Caco-2 (cell line): ENCODE results near the gene SCN1A. TPM values are rescaled to one million over a fixed set of nuclear protein-coding genes. Genes with fewer than 3 reads are reported as not detected.
"Not testable (repeated sequence)": the region's sequence is repeated elsewhere in the genome, so short reads cannot be mapped to it uniquely, and the experiment has no call there.

ENCODE experiments used
- BruUV-seq: library from RNA; stranded (reverse); fragments of 400-500 nt; replicated peaks from 2 replicates; lab custom pipeline; 2021; lab: Mats Ljungman, UMichigan
- CTCF ChIA-PET: fragments of 300-600 bp; sonication (Branson Sonifier 250); formaldehyde crosslinking; loops from one replicate; lab custom pipeline; 2022; ENCODE audit warnings: antibody characterized with exemption; lab: Charles Lee
- POLR2A ChIA-PET: fragments of 300-600 bp; sonication (Branson Sonifier 250); formaldehyde crosslinking; loops from one replicate; lab custom pipeline; 2022; ENCODE audit warnings: antibody characterized with exemption; lab: Charles Lee
- DNase-seq, 2 experiments: peaks; one replicate each; pipeline versions ENCODE4 v3.0.0 to v3.0.0-alpha.2; 2020 to 2022
- H3K27me3 ChIP-seq: replicated peaks from 2 replicates; pipeline ENCODE4 v1.6.0; 2011; ENCODE audit warnings: low read length; ENCODE audit not compliant: control insufficient read depth, insufficient read depth
- H3K36me3 ChIP-seq: 2 replicates; pipeline ENCODE4 v1.5.1; 2011; ENCODE audit warnings: low read length; ENCODE audit not compliant: control insufficient read depth, insufficient read depth
- H3K4me1 ChIP-seq: fragments of 250-450 bp; sonication (Bioruptor Pico); 2 replicates; pipeline ENCODE4 v1.5.1; 2020; ENCODE audit warnings: mild to moderate bottlenecking
- H3K4me3 ChIP-seq: 2 replicates; pipeline ENCODE4 v1.5.1; 2011; ENCODE audit warnings: low read depth, mild to moderate bottlenecking, control low read depth, low read length
- H3K9me3 ChIP-seq: fragments of 250-450 bp; sonication (Bioruptor Pico); 2 replicates; pipeline ENCODE4 v1.5.1; 2020; ENCODE audit warnings: mild to moderate bottlenecking, moderate library complexity
- H3K27ac Mint-ChIP-seq: one replicate; pipeline ENCODE4 v1.8.0; 2022; ENCODE audit warnings: mixed read lengths; ENCODE audit not compliant: unreplicated experiment
- H3K27me3 Mint-ChIP-seq: one replicate; pipeline ENCODE4 v1.8.0; 2022; ENCODE audit warnings: mixed read lengths; ENCODE audit not compliant: insufficient read depth, unreplicated experiment
- H3K36me3 Mint-ChIP-seq: one replicate; pipeline ENCODE4 v1.8.0; 2022; ENCODE audit warnings: mild to moderate bottlenecking, mixed read lengths; ENCODE audit not compliant: insufficient read depth, unreplicated experiment
- H3K4me1 Mint-ChIP-seq: one replicate; pipeline ENCODE4 v1.8.0; 2022; ENCODE audit warnings: low read depth, mixed read lengths; ENCODE audit not compliant: unreplicated experiment
- H3K4me3 Mint-ChIP-seq: one replicate; pipeline ENCODE4 v1.8.0; 2022; ENCODE audit warnings: mild to moderate bottlenecking, moderate library complexity, mixed read lengths; ENCODE audit not compliant: unreplicated experiment
- H3K9me3 Mint-ChIP-seq: one replicate; pipeline ENCODE4 v1.8.0; 2022; ENCODE audit warnings: mixed read lengths; ENCODE audit not compliant: unreplicated experiment
- intact Hi-C: fragments of 100-400 bp; cut with micrococcal nuclease; formaldehyde crosslinking; loops from one replicate; pipeline ENCODE4 v1.10.0; 2022; ENCODE audit not compliant: unreplicated experiment
- total RNA-seq: library from RNA; stranded (reverse); gene quantifications from 2 replicates; pipeline ENCODE4 v1.2.3, GENCODE V29; 2022
- TF ChIP-seq, protein P1 (sequence below), 2 experiments: fragments of 200-600 bp in 1 of 2; IDR thresholded peaks; 1 replicate in 1 of 2; 2 replicates in 1 of 2; pipeline versions ENCODE4 v1.5.1 to v1.8.0; 2011 to 2022; ENCODE audit warnings: antibody characterized with exemption in 1 of 2, control low read depth in 1 of 2, inconsistent platforms in 1 of 2, low read depth in 1 of 2, low read length in 1 of 2, mild to moderate bottlenecking in 1 of 2, moderate library complexity in 1 of 2; ENCODE audit not compliant: insufficient read depth in 1 of 2, severe bottlenecking in 1 of 2, unreplicated experiment in 1 of 2

Gene SCN1A
- total RNA-seq, 1 experiment from 2014 or later, result not detected

GRCh38 chr2:166104084-166104483 lies 23.7 kb downstream of the SCN1A start:
- Histone ChIP-seq H3K36me3 (no peaks in the 10 kb centered on the region), H3K9me3 (no peaks in the 10 kb centered on the region), H3K4me1 (no peaks in the 10 kb centered on the region), H3K27me3 (no peaks in the 10 kb centered on the region), H3K4me3 (no peak overlapping the region)
- H3K27me3 Mint-ChIP-seq, result no peaks in the 10 kb centered on the region
- no peaks in the 10 kb centered on the region for H3K36me3 Mint-ChIP-seq
- no peaks in the 10 kb centered on the region for H3K4me1 Mint-ChIP-seq
- intact Hi-C loops, result no loop called here
- TF ChIP-seq, protein P1, sequence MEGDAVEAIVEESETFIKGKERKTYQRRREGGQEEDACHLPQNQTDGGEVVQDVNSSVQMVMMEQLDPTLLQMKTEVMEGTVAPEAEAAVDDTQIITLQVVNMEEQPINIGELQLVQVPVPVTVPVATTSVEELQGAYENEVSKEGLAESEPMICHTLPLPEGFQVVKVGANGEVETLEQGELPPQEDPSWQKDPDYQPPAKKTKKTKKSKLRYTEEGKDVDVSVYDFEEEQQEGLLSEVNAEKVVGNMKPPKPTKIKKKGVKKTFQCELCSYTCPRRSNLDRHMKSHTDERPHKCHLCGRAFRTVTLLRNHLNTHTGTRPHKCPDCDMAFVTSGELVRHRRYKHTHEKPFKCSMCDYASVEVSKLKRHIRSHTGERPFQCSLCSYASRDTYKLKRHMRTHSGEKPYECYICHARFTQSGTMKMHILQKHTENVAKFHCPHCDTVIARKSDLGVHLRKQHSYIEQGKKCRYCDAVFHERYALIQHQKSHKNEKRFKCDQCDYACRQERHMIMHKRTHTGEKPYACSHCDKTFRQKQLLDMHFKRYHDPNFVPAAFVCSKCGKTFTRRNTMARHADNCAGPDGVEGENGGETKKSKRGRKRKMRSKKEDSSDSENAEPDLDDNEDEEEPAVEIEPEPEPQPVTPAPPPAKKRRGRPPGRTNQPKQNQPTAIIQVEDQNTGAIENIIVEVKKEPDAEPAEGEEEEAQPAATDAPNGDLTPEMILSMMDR (IDR thresholded peaks at IDR 0.05; ENCODE audit: insufficient read depth in 1 of 2, low read depth in 1 of 2, low read length in 1 of 2, severe bottlenecking in 1 of 2, unreplicated experiment in 1 of 2), result no peak
- no peaks in the 10 kb centered on the region for H3K9me3 Mint-ChIP-seq
- BruUV-seq, result no TSS peak
- no peak for DNase-seq
- POLR2A ChIA-PET, result no interaction called here
- H3K4me3 Mint-ChIP-seq, result no peak overlapping the region
- CTCF ChIA-PET, result no interaction called here
- no peak overlapping the region for H3K27ac Mint-ChIP-seq

GRCh38 chr2:166103277-166103676 lies 24.5 kb downstream of the SCN1A start:
- H3K36me3 Mint-ChIP-seq, BruUV-seq, H3K36me3 ChIP-seq, H3K4me3 ChIP-seq, DNase-seq, H3K9me3 Mint-ChIP-seq, H3K4me3 Mint-ChIP-seq, POLR2A ChIA-PET, H3K27me3 Mint-ChIP-seq, intact Hi-C loops, H3K9me3 ChIP-seq, H3K4me1 Mint-ChIP-seq, H3K27ac Mint-ChIP-seq, H3K4me1 ChIP-seq, H3K27me3 ChIP-seq: not testable (repeated sequence)
- CTCF ChIA-PET, result interaction anchor here (0.9 kb wide), 1 partner anchor 13 kb away, joined by 3 read pairs; no protein-coding TSS in a partner anchor

DNA sequence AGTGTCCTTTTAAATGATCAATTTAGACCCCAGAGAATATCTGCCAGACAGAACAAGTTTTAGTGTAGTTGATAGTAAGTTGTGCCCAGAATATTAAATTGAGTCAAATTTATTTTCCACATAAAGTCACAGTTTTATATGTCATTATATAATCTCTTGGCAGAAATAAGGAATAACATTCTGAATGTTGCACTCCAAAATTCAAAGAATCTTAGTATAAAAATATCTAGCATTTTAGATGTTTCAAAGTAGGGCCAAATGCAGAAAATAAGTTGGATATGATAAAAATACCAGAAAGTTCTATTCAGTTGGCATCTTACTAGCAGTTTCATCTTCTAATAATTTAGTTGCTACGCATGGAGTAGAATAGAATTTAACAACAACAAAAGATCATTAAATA lies 33.5 kb downstream of the SCN1A start:
- H3K9me3 Mint-ChIP-seq, result no peaks in the 10 kb centered on the region
- BruUV-seq, result no TSS peak
- H3K4me3 Mint-ChIP-seq, result no peak overlapping the region
- H3K4me1 Mint-ChIP-seq, result no peaks in the 10 kb centered on the region
- CTCF ChIA-PET, result no interaction called here
- no peaks in the 10 kb centered on the region for H3K36me3 Mint-ChIP-seq
- Histone ChIP-seq H3K36me3 (no peaks in the 10 kb centered on the region), H3K9me3 (no peaks in the 10 kb centered on the region), H3K4me3 (no peak overlapping the region), H3K27me3 (no peaks in the 10 kb centered on the region), H3K4me1 (no peaks in the 10 kb centered on the region)
- POLR2A ChIA-PET, result no interaction called here
- TF ChIP-seq, protein P1 (IDR thresholded peaks at IDR 0.05; ENCODE audit: insufficient read depth in 1 of 2, low read depth in 1 of 2, low read length in 1 of 2, severe bottlenecking in 1 of 2, unreplicated experiment in 1 of 2), result no peak
- peaks cover 2% of the 10 kb centered on the region for H3K27me3 Mint-ChIP-seq
- intact Hi-C loops, result no loop called here
- H3K27ac Mint-ChIP-seq, result no peak overlapping the region
- no peak for DNase-seq

DNA sequence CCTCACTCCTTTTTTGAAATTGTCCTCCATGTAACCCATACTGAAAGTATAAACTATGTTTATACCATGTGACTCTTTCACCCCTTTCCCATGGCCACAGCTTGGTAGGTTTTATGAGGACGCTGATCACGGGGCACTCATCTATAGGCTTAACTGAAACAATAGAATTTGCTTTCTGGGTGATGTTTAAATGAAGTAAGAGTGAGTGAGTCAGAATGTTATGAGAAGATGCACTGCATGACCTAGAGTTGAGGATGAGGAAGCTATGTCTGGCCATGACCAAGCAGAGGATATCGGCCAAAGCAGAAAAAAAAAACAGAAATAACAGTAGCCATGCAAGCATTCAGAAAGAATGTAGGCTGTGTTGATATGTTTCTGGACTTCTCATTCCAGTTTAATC lies 34.9 kb downstream of the SCN1A start:
- H3K36me3 Mint-ChIP-seq, result no peaks in the 10 kb centered on the region
- CTCF ChIA-PET, result no interaction called here

More for the DNA sequence above, 34.9 kb downstream of the SCN1A start:
- Histone ChIP-seq H3K27me3 (no peaks in the 10 kb centered on the region), H3K4me3 (no peak overlapping the region), H3K9me3 (no peaks in the 10 kb centered on the region), H3K4me1 (no peaks in the 10 kb centered on the region), H3K36me3 (no peaks in the 10 kb centered on the region)
- POLR2A ChIA-PET, result no interaction called here
- no peak overlapping the region for H3K27ac Mint-ChIP-seq
- H3K27me3 Mint-ChIP-seq, result peaks cover 2% of the 10 kb centered on the region
- BruUV-seq, result no TSS peak
- no peaks in the 10 kb centered on the region for H3K4me1 Mint-ChIP-seq
- intact Hi-C loops, result no loop called here
- no peak overlapping the region for H3K4me3 Mint-ChIP-seq
- H3K9me3 Mint-ChIP-seq, result no peaks in the 10 kb centered on the region
- no peak for DNase-seq
- TF ChIP-seq, protein P1 (IDR thresholded peaks at IDR 0.05; ENCODE audit: insufficient read depth in 1 of 2, low read depth in 1 of 2, low read length in 1 of 2, severe bottlenecking in 1 of 2, unreplicated experiment in 1 of 2), result no peak
